HL-60 (cell line): ENCODE measurements around the gene CCND2.

Experiments used
- DNase-seq, 2 experiments: peaks; one replicate each; pipeline ENCODE4 v3.0.0-alpha.2; 2010 to 2020; ENCODE audit warnings: low read depth in 1 of 2, low spot score in 1 of 2
- H3K27ac ChIP-seq: fragments of 250-450 bp; sonication (Bioruptor Pico); replicated peaks from 2 replicates; pipeline ENCODE4 v1.5.1; 2020; ENCODE audit warnings: mild to moderate bottlenecking, moderate library complexity
- H3K27me3 ChIP-seq: fragments of 250-450 bp; sonication (Bioruptor Pico); 2 replicates; pipeline ENCODE4 v1.5.1; 2021; ENCODE audit warnings: mild to moderate bottlenecking, moderate library complexity; ENCODE audit not compliant: insufficient read depth, poor library complexity, severe bottlenecking
- H3K4me3 ChIP-seq: replicated peaks from 2 replicates; pipeline ENCODE4 v1.5.1; 2011; ENCODE audit warnings: mild to moderate bottlenecking, control low read depth, low read length; ENCODE audit not compliant: insufficient read depth
- GABPA ChIP-seq: IDR thresholded peaks from 2 replicates; pipeline ENCODE4 v1.6.1; 2012; ENCODE audit warnings: low read depth
- POLR2AphosphoS5 ChIP-seq: IDR thresholded peaks from 2 replicates; pipeline ENCODE4 v1.6.1; 2012; ENCODE audit warnings: low read depth
- SPI1 ChIP-seq: IDR thresholded peaks from 2 replicates; pipeline ENCODE4 v1.6.1; 2012; ENCODE audit warnings: low read depth, mild to moderate bottlenecking, borderline replicate concordance
- TF ChIP-seq, protein P1 (sequence below): IDR thresholded peaks from one replicate; pipeline ENCODE4 v1.5.1; 2011; ENCODE audit warnings: low read length, control low read depth, inconsistent platforms; ENCODE audit not compliant: insufficient read depth
- TF ChIP-seq, protein P2 (sequence below): IDR thresholded peaks from 2 replicates; pipeline ENCODE4 v1.6.1; 2012; ENCODE audit warnings: low read depth; ENCODE audit not compliant: insufficient replicate concordance

The CCND2 gene

DNA sequence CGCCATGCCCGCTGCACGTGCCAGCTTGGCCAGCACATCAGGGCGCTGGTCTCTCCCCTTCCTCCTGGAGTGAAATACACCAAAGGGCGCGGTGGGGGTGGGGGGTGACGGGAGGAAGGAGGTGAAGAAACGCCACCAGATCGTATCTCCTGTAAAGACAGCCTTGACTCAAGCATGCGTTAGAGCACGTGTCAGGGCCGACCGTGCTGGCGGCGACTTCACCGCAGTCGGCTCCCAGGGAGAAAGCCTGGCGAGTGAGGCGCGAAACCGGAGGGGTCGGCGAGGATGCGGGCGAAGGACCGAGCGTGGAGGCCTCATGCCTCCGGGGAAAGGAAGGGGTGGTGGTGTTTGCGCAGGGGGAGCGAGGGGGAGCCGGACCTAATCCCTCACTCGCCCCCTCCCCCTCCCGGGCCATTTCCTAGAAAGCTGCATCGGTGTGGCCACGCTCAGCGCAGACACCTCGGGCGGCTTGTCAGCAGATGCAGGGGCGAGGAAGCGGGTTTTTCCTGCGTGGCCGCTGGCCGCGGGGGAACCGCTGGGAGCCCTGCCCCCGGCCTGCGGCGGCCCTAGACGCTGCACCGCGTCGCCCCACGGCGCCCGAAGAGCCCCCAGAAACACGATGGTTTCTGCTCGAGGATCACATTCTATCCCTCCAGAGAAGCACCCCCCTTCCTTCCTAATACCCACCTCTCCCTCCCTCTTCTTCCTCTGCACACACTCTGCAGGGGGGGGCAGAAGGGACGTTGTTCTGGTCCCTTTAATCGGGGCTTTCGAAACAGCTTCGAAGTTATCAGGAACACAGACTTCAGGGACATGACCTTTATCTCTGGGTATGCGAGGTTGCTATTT, 914 bp upstream of the CCND2 start:
- peak overlapping the region; percentile 81 for H3K27ac ChIP-seq
- peak; percentile 35 to 83 for DNase-seq
- H3K4me3 ChIP-seq, result no peak overlapping the region
- peaks cover 14% of the 10 kb centered on the region for H3K27me3 ChIP-seq
- peak; percentile 75 for TF ChIP-seq POLR2AphosphoS5
- no peak for TF ChIP-seq GABPA
- TF ChIP-seq, protein P1, sequence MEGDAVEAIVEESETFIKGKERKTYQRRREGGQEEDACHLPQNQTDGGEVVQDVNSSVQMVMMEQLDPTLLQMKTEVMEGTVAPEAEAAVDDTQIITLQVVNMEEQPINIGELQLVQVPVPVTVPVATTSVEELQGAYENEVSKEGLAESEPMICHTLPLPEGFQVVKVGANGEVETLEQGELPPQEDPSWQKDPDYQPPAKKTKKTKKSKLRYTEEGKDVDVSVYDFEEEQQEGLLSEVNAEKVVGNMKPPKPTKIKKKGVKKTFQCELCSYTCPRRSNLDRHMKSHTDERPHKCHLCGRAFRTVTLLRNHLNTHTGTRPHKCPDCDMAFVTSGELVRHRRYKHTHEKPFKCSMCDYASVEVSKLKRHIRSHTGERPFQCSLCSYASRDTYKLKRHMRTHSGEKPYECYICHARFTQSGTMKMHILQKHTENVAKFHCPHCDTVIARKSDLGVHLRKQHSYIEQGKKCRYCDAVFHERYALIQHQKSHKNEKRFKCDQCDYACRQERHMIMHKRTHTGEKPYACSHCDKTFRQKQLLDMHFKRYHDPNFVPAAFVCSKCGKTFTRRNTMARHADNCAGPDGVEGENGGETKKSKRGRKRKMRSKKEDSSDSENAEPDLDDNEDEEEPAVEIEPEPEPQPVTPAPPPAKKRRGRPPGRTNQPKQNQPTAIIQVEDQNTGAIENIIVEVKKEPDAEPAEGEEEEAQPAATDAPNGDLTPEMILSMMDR, result no peak
- TF ChIP-seq SPI1, result no peak
- TF ChIP-seq, protein P2, sequence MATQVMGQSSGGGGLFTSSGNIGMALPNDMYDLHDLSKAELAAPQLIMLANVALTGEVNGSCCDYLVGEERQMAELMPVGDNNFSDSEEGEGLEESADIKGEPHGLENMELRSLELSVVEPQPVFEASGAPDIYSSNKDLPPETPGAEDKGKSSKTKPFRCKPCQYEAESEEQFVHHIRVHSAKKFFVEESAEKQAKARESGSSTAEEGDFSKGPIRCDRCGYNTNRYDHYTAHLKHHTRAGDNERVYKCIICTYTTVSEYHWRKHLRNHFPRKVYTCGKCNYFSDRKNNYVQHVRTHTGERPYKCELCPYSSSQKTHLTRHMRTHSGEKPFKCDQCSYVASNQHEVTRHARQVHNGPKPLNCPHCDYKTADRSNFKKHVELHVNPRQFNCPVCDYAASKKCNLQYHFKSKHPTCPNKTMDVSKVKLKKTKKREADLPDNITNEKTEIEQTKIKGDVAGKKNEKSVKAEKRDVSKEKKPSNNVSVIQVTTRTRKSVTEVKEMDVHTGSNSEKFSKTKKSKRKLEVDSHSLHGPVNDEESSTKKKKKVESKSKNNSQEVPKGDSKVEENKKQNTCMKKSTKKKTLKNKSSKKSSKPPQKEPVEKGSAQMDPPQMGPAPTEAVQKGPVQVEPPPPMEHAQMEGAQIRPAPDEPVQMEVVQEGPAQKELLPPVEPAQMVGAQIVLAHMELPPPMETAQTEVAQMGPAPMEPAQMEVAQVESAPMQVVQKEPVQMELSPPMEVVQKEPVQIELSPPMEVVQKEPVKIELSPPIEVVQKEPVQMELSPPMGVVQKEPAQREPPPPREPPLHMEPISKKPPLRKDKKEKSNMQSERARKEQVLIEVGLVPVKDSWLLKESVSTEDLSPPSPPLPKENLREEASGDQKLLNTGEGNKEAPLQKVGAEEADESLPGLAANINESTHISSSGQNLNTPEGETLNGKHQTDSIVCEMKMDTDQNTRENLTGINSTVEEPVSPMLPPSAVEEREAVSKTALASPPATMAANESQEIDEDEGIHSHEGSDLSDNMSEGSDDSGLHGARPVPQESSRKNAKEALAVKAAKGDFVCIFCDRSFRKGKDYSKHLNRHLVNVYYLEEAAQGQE, result no peak

DNA sequence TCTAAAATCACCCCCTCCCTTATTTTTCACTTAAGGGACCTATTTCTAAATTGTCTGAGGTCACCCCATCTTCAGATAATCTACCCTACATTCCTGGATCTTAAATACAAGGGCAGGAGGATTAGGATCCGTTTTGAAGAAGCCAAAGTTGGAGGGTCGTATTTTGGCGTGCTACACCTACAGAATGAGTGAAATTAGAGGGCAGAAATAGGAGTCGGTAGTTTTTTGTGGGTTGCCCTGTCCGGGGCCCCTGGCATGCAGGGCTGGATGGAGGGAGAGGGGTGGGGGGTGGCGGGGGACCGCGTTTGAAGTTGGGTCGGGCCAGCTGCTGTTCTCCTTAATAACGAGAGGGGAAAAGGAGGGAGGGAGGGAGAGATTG, 300 bp upstream of the CCND2 start:
- peak overlapping the region; percentile 81 for H3K27ac ChIP-seq
- TF ChIP-seq SPI1, result no peak
- TF ChIP-seq, protein P1, result no peak
- TF ChIP-seq, protein P2, result no peak
- TF ChIP-seq POLR2AphosphoS5, result no peak
- no peak for TF ChIP-seq GABPA

DNA sequence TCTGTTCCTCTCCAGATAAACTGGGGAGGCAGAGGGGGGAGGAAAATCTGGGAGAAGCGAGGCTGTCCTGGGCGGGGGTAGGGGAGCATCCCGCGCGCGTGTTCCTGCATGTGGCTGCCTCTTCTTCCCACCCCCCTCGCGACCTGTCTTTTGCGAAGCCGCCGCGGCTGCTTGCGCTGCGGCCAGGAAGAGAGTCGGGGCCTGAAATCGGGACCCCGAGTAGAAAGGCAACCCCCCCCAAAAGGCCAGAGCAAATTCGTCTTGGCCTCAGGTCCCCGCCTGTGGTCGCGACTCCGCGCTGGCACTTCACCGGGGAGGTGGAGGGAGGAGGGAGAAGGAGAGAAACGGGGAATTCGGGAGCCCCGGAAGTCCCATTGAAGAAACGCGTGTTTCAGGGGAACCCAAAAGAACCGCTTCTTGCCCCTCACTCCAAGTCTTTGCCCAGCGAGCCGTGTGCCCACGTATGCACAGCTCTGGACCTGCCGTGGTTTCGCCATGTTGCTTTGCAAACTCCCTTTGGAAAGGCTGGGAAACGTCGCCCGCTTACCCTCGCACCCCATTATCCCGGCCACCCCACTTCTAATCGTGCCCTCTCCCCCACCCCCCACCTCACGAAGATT, 944 bp downstream of the CCND2 start:
- peak overlapping the region; percentile 77 for H3K4me3 ChIP-seq
- TF ChIP-seq, protein P2, result no peak
- peaks cover 3% of the 10 kb centered on the region for H3K27me3 ChIP-seq
- DNase-seq, result peak; percentile 25 to 47
- peak overlapping the region; percentile 81 for H3K27ac ChIP-seq

More for the DNA sequence above, 300 bp upstream of the CCND2 start:
- H3K27me3 ChIP-seq, result peaks cover 10% of the 10 kb centered on the region
- peak overlapping the region; percentile 77 for H3K4me3 ChIP-seq
- no peak for DNase-seq
